Natural killer cell (primary cell): ENCODE results near the gene SH3TC1. TPM values are rescaled to one million over a fixed set of nuclear protein-coding genes. Genes with fewer than 3 reads are reported as not detected.

Source experiments
- ATAC-seq, 3 donors: fragments of 150-1000 bp in 2 of 3; fragments of 200-7000 bp in 1 of 3; cut with Tn5 transposase; 1 replicate in 1 of 3; 2 replicates in 2 of 3; pipeline ENCODE4 v1.10.0; 2021; ENCODE audit warnings: mild to moderate bottlenecking in 2 of 3, moderate library complexity in 2 of 3
- DNase-seq, 2 donors: peaks; one replicate each; pipeline versions ENCODE4 v3.0.0 to v3.0.0-alpha.2; 2013 to 2021; ENCODE audit warnings: mixed read lengths in 1 of 2
- H3K27ac ChIP-seq: one replicate; pipeline ENCODE4 v1.5.1; 2013; ENCODE audit warnings: mild to moderate bottlenecking, low read length
- H3K27me3 ChIP-seq: one replicate; pipeline ENCODE4 v1.6.1; 2013; ENCODE audit warnings: low read length; ENCODE audit not compliant: control insufficient read depth, insufficient read depth
- H3K36me3 ChIP-seq: one replicate; pipeline ENCODE4 v1.6.1; 2013; ENCODE audit warnings: low read length; ENCODE audit not compliant: control insufficient read depth, insufficient read depth
- H3K4me1 ChIP-seq: one replicate; pipeline ENCODE4 v1.6.1; 2013; ENCODE audit warnings: low read length; ENCODE audit not compliant: control insufficient read depth, insufficient read depth
- H3K4me3 ChIP-seq: one replicate; pipeline ENCODE4 v1.5.1; 2013; ENCODE audit warnings: low read length
- H3K9me3 ChIP-seq: one replicate; pipeline ENCODE4 v1.6.1; 2013; ENCODE audit warnings: low read length; ENCODE audit not compliant: control insufficient read depth, insufficient read depth
- H3K27ac Mint-ChIP-seq, 2 donors: one replicate each; pipeline ENCODE4 v1.8.0; 2022; ENCODE audit warnings: mild to moderate bottlenecking in 2 of 2, mixed read lengths in 2 of 2, moderate library complexity in 1 of 2
- H3K27me3 Mint-ChIP-seq, 2 donors: one replicate each; pipeline ENCODE4 v1.8.0; 2022; ENCODE audit warnings: low read depth in 2 of 2, mixed read lengths in 2 of 2
- H3K36me3 Mint-ChIP-seq: one replicate; pipeline ENCODE4 v1.8.0; 2022; ENCODE audit warnings: mixed read lengths
- H3K4me1 Mint-ChIP-seq, 2 donors: one replicate each; pipeline ENCODE4 v1.8.0; 2022; ENCODE audit warnings: mixed read lengths in 2 of 2
- H3K4me3 Mint-ChIP-seq: one replicate; pipeline ENCODE4 v1.8.0; 2022; ENCODE audit warnings: mild to moderate bottlenecking, moderate library complexity, mixed read lengths
- H3K9me3 Mint-ChIP-seq, 2 donors: one replicate each; pipeline ENCODE4 v1.8.0; 2022; ENCODE audit warnings: mixed read lengths in 2 of 2
- CTCF ChIP-seq: fragments of 200-600 bp; IDR thresholded peaks from one replicate; pipeline ENCODE4 v1.8.0; 2022; ENCODE audit warnings: antibody characterized with exemption
- WGBS: methylation state at CpG from one replicate; pipeline ENCODE4 v1.1.7; 2013; ENCODE audit warnings: missing lambda C conversion rate; ENCODE audit not compliant: insufficient coverage; 5-methylcytosine and 5-hydroxymethylcytosine counted together
- intact Hi-C: fragments of 100-400 bp; cut with micrococcal nuclease; formaldehyde crosslinking; loops from one replicate; pipeline ENCODE4 v1.14.2; 2022
- total RNA-seq, 4 donors: library from RNA; stranded (reverse); fragments of 120-200 nt in 1 of 4; gene quantifications; one replicate each; pipeline versions ENCODE4 v1.2.3 to v1.2.4, GENCODE V29; 2013 to 2022

The SH3TC1 gene
- 10 to 100 TPM; 50.1 to 61.7 (median 54.9) TPM for total RNA-seq
- 52.4 TPM for total RNA-seq (2013)

GRCh38 chr4:8198906-8199593 lies at the start of gene SH3TC1:
SH3TC1 (plus strand) TSS chr4:8199290; CDS start chr4:8205195, 5,905 bp downstream.
- H3K4me3 Mint-ChIP-seq: peak within 1 kb of the TSS; percentile 96
- H3K4me1 Mint-ChIP-seq: peaks cover 23 to 53% of the 10 kb centered on the region in 2 donors
- peak within 1 kb of the TSS; percentile 84 to 93 for H3K27ac Mint-ChIP-seq
- DNase-seq (peak; percentile 71 to 75), ATAC-seq (peak; percentile 85 to 92 (median 91))
- TF ChIP-seq CTCF: no peak
- peaks cover 0 to 3% of the 10 kb centered on the region in 2 donors for H3K27me3 Mint-ChIP-seq
- H3K36me3 Mint-ChIP-seq: no peaks in the 10 kb centered on the region
- H3K36me3 ChIP-seq: no peaks in the 10 kb centered on the region
- intact Hi-C loops: loop anchor here (2.0 kb wide), 2 partner anchors 22 to 40 kb away; partner anchors contain the start of gene ABLIM2
- WGBS: under 1% methylated on average over 32 of the region's 32 CpGs
- H3K9me3 Mint-ChIP-seq: no peaks in the 10 kb centered on the region
- peak within 1 kb of the TSS; percentile 60 for H3K4me3 ChIP-seq
- no peaks in the 10 kb centered on the region for H3K9me3 ChIP-seq
- no peaks in the 10 kb centered on the region for H3K27me3 ChIP-seq
- peaks cover 56% of the 10 kb centered on the region for H3K4me1 ChIP-seq
- H3K27ac ChIP-seq: peak within 1 kb of the TSS; percentile 66

GRCh38 chr4:8149664-8150063 lies 49.4 kb upstream of the SH3TC1 start:
- WGBS: 85% methylated on average over 6 of the region's 7 CpGs
- DNase-seq (no peak), ATAC-seq (no peak)
- peaks cover 7 to 8% of the 10 kb centered on the region in 2 donors for H3K27me3 Mint-ChIP-seq
- no peaks in the 10 kb centered on the region for H3K36me3 Mint-ChIP-seq
- Histone ChIP-seq H3K36me3 (no peaks in the 10 kb centered on the region), H3K4me1 (no peaks in the 10 kb centered on the region), H3K4me3 (no peak overlapping the region), H3K9me3 (no peaks in the 10 kb centered on the region), H3K27ac (no peak overlapping the region), H3K27me3 (no peaks in the 10 kb centered on the region)
- H3K4me3 Mint-ChIP-seq: no peak overlapping the region
- no peaks in the 10 kb centered on the region for H3K4me1 Mint-ChIP-seq
- no peak for TF ChIP-seq CTCF
- H3K9me3 Mint-ChIP-seq: no peaks in the 10 kb centered on the region
- H3K27ac Mint-ChIP-seq: no peak overlapping the region
- intact Hi-C loops: no loop called here

GRCh38 chr4:8150152-8151090 lies 48.7 kb upstream of the SH3TC1 start:
- Histone ChIP-seq H3K27ac (no peak overlapping the region), H3K4me3 (no peak overlapping the region), H3K4me1 (no peaks in the 10 kb centered on the region), H3K27me3 (no peaks in the 10 kb centered on the region), H3K9me3 (no peaks in the 10 kb centered on the region), H3K36me3 (no peaks in the 10 kb centered on the region)
- Mint-ChIP-seq H3K4me3 (no peak overlapping the region), H3K9me3 (no peaks in the 10 kb centered on the region), H3K4me1 (no peaks in the 10 kb centered on the region), H3K27me3 (peaks cover 7 to 10% of the 10 kb centered on the region in 2 donors), H3K27ac (no peak overlapping the region), H3K36me3 (no peaks in the 10 kb centered on the region)
- DNase-seq (no peak), ATAC-seq (no peak)
- no peak for TF ChIP-seq CTCF
- 80% methylated on average over 29 of the region's 29 CpGs for WGBS
- intact Hi-C loops: no loop called here
